HG02973 (cell line): ENCODE measurements around the gene SS18L1.
A peak's percentile ranks its signal among the peaks of the same experiment; 100 is the strongest.
"Not testable (repeated sequence)": the region's sequence is repeated elsewhere in the genome, so short reads cannot be mapped to it uniquely, and the experiment has no call there.

Experiments used
- ATAC-seq: cut with Tn5 transposase; IDR thresholded peaks from one replicate; pipeline ENCODE4 v1.9.1; 2021; ENCODE audit warnings: moderate library complexity; ENCODE audit not compliant: unreplicated experiment

The SS18L1 gene

DNA sequence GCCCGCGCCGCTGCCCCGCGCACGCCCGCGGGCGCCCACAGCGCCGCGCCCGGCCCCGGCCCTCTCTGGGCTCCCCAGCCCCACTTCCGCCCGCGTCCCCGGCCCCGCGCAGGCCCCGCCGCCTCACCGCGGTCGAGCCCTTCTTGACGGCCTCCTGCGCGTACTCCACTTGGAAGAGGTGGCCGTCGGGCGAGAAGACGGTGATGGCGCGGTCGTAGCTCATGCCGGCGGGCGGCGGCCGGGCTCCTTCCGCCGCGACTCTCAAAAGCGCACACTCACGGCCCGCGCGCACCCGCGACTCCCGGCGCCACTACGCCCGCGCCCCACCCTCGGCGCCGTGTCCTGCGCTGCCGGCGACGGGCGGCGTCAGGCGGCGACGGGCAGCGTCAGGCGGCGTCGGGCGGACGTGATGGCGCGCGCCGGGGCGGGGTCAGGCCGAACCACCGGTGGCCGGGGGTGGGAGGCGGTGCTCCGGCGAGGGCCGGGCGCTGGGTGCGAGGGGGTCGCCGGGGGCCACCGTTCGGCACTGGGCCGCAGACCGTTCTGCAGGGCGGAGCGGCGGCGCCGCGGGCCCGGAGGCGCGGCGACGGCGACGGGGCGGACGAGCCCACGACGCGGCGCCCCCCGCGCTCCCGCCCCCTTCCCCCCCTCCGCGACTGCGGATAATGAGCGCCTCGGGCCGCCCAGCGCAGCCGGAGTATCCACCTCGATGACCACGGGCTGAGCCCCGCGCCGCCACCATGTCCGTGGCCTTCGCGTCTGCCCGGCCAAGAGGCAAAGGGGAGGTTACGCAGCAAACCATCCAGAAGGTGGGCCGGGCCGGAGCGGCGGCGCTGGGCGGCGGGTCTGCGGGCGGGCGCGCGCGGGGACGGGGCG lies at the start of gene SS18L1, which contains the start of gene PSMA7:
TSS of gene SS18L1 (plus strand) at position 689 of the 876 bp plus-strand sequence. CDS start at position 741, 52 bp downstream.
TSS of gene PSMA7 (minus strand) at position 314 of the 876 bp plus-strand sequence. CDS start at position 223, 91 bp downstream.
- ATAC-seq = peak; percentile 69

DNA sequence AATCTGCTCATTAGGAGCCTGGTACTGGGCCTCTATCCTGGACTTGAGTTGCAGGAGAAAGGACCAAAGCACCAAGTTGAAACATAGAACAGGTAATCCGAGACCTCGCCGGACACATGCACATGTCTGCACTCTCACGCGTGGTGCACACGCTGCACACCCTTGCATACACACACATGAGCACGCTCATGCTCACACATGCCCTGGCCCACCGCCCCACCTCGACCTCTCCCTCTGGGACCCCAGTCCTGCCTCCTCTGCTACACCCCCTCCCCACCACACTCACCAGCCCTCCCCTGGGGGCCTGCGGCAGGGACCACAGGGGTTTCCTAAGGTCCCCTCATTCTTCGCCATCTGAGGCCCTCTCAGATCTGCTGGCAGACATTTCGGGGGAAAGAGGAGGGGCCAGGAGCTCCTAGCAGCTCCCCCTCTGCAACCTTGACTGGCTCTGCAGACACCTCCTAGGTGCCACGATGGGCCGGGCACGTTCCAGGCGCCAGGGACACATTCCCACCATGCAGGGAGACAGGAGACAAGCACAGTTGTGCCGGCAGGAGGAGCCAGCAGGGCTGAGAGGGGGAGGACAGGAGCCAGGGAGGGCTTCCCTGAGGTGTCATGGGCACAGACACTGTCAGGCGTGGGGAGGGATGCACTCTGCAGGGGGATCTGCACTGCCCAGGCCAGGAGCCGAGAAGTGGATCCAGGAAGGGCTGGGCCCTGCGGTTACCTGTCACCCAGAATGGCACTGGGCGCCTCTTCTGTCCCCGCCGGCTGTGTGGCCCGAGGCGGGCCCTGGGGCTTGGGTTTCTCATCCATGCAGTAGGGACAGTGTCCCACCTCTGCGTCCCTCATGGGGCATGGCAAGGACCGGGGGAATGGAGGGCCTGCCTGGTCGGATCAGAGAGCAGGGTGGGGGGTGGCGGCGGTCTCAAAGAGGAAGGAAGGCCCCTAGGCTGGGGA lies 46.9 kb upstream of the SS18L1 start:
- ATAC-seq = no peak

DNA sequence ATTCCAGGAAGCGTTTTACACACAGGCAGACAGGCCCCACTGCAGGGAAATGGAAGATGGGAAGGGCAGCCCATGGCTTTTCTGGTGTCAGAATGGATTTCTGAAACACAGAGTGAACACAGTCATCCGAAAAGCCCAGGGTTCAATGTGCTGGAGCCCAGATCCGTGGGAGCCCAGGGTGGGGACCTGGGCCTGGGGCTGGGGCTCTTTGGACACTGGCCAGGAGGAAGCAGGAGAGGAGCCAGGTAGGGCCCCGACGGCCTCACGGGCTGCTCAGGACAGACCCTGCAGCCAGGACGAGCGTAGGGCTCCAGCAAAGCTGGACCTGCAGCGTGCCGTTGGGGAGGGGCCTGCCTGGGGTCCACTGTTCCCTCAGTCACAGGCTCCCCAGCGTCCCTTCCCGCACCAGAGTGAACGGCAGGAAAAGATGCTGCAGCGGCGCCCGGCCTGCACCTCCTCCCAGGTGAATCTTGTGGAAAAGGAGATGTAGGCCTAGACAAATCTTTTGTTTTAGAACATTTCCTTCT lies 45.6 kb upstream of the SS18L1 start:
- no peak for ATAC-seq

GRCh38 chr20:62101078-62101477 lies 42.5 kb upstream of the SS18L1 start:
- no peak for ATAC-seq

DNA sequence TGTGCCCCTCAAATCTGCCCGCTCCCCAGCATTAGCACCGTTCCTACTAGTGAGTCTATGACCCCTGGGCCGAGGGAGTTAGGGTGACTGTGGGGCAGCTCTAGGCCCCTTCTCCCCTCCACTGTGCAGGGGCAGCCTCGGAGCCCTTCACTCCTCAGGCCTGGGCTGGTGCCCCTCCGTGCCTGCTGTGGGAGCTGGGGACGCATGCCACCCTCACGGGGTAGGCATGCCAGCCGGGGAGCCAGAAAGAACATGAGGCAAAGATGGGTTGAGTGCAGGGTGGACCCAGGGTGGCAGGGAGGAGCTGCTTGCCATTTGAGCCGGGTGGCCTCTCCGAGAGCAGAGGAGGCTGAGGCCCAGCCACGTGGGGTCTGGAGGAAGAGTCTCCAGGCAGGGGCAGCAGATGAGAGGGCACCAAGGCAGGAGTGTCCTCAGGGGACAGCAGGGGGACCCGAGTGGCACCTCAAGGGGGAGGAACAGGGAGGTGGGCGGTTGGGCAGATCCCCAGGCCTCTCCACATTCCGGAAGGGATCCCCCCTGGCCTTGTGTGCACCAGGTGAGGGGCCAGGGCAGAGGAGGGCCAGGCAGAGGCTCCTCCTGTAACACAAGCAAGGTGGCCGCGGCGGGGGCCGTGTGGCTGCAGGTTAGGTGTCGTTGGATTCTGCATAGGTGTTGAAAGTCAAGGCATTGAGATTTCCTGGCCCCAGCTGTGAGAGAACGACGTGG lies 39.9 kb upstream of the SS18L1 start:
- ATAC-seq = no peak

GRCh38 chr20:62104234-62104789 lies 39.3 kb upstream of the SS18L1 start:
- no peak for ATAC-seq

- no peak for ATAC-seq
Observed at GRCh38 chr20:62104791-62105345, 38.7 kb upstream of the SS18L1 start.

DNA sequence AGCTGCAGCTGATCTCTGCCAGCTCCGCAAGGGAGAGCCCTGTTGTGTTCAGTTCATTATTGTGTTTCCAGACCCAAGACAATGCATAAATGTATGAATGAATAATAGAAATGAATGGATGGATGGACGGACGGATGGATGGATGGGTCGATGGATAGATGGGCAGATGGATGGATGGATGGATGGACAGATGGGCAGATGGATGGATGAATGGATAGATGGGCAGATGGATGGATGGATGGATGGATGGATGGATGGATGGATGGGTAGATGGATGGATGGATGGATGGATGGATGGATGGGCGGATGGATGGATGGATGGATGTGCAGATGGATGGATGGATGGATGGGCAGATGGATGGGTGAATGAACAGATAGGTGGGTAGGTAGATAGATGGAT lies 38.0 kb upstream of the SS18L1 start:
- no peak for ATAC-seq

DNA sequence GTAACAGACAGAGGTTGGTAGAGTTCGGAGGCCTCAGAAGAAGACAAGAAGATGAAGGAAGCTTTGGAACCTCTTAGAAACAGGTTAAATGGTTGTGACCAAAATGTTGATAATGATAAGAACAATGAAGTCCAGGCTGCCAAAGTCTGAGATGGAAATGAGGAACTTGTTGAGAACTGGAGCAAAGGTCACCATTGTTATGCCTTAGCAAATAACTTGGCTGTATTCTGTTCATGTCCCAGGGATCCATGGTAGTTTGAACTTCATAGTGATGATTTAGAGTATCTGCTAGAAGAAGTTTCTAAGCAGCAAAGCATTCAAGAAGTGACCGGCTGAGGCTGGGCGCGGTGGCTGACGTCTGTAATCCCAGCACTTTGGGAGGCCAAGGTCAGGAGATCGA lies 32.4 kb upstream of the SS18L1 start:
- no peak for ATAC-seq

DNA sequence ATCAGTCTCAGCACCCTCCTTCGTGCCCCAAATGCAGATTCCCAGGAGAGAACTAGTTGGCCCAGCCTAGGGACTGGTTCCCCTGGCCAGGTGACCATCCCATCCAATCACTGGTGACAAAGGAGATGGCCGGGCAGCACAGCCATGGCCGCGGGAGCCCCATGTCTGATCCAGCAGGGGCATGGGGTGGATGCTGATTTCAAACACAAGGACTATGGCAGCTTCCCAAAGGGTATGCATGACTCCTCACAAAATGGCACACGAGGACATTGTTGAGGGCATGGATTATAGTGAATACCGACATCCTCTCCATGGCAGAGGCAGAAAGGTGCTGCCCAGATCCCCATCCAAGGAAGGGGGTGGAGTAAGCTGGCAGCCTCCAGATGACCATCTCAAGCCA lies 31.2 kb upstream of the SS18L1 start:
- no peak for ATAC-seq

GRCh38 chr20:62114894-62115293 lies 28.7 kb upstream of the SS18L1 start:
- no peak for ATAC-seq

GRCh38 chr20:62115800-62116407 lies 27.7 kb upstream of the SS18L1 start:
- ATAC-seq = not testable (repeated sequence)

GRCh38 chr20:62116558-62117361 lies 26.8 kb upstream of the SS18L1 start:
- ATAC-seq = no peak

GRCh38 chr20:62117362-62117646 lies 26.3 kb upstream of the SS18L1 start:
- no peak for ATAC-seq

- ATAC-seq = no peak
Observed at GRCh38 chr20:62117658-62118057, 25.9 kb upstream of the SS18L1 start.

DNA sequence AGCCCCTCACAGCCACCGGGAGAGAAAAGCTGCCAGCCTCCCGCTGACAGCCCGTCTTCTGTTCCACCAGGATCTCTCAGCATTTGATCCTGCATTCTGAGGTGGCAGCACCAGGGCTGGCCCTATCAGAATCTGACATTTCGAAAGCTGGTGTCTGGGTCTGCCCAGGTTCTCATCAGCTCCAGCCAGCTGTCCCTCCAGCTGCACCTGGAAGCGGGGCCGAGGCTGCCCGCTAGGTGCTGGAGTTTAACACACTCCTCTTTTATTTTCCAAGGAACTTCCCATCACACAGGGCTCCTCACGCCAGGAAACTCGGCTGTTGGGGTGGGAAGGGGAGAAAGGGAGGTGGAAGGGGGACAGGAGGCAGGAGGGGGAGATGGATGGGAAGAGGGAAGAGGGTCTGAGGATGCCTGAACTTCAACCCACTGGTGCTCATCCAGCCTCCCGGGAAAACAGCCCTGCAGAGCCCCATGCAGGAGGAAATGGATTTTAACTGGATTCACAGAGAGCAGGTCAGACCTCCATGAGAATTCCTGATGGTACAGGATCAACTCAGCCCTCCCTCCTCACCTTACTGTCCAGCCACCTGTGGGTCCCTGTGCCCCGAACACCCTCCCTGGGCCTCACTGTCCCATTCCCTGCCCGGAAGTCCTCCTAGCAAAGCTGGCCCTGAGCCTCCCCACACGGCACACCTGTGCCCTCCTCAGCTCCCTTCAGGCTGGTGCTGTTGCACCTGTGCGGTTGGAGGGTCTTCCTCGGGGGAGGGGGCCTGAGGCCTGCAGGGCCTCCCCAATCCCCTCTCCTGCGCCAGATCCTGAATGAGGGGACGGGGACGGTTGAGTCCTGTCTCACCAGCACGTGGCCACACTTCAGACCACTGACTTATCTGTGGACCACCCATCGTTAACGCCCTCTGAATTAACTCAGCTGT lies 25.2 kb upstream of the SS18L1 start:
- ATAC-seq = no peak

DNA sequence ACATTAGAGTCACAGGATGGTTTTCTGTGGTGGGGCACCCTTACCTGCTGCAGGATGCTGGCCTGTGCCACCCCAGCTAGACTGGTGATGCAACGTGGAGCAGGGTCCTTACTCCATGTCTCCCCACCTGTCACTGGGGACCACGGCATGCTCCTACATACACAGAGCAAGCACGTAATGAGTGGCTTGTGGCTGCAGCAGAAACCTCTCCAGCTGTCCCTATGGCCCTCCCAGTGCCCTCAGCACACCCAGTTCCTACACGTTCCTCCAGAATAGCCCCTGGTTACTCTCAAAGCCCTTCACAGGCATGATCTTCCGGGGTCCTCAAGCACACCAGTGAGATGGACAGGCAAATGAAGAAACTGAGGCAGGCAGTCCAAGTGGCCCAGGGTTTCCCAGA lies 24.5 kb upstream of the SS18L1 start:
- ATAC-seq = no peak
